ENCODE measurements around the gene SLC25A12. TPM values are rescaled to one million over a fixed set of nuclear protein-coding genes. Genes with fewer than 3 reads are reported as not detected.

SLC25A12 gene
- total and polyA plus RNA-seq, 2 of the 13 experiments (the other 11 are each of a cell fraction or from before 2014, with no cell fraction given): 8.1 to 15.9 TPM

GRCh38 chr2:171807831-171808393, 86.1 kb downstream of the SLC25A12 start (continued):
- TF ChIP-seq ZHX2 (IDR thresholded peaks at IDR 0.05; ENCODE audit: low read depth): no peak
- no peak for TF ChIP-seq ZHX2 (CRISPR knock-in tag; IDR thresholded peaks at IDR 0.05; ENCODE audit: borderline replicate concordance)
- TF ChIP-seq, protein P1, sequence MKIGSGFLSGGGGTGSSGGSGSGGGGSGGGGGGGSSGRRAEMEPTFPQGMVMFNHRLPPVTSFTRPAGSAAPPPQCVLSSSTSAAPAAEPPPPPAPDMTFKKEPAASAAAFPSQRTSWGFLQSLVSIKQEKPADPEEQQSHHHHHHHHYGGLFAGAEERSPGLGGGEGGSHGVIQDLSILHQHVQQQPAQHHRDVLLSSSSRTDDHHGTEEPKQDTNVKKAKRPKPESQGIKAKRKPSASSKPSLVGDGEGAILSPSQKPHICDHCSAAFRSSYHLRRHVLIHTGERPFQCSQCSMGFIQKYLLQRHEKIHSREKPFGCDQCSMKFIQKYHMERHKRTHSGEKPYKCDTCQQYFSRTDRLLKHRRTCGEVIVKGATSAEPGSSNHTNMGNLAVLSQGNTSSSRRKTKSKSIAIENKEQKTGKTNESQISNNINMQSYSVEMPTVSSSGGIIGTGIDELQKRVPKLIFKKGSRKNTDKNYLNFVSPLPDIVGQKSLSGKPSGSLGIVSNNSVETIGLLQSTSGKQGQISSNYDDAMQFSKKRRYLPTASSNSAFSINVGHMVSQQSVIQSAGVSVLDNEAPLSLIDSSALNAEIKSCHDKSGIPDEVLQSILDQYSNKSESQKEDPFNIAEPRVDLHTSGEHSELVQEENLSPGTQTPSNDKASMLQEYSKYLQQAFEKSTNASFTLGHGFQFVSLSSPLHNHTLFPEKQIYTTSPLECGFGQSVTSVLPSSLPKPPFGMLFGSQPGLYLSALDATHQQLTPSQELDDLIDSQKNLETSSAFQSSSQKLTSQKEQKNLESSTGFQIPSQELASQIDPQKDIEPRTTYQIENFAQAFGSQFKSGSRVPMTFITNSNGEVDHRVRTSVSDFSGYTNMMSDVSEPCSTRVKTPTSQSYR (CRISPR knock-in tag; IDR thresholded peaks at IDR 0.05; ENCODE audit: borderline replicate concordance): no peak
- no peak for TF ChIP-seq RFX5 (IDR thresholded peaks at IDR 0.05; ENCODE audit: low read depth, low read length)
- TF ChIP-seq TP53 (CRISPR knock-in tag; conservative IDR thresholded peaks at IDR 0.05): no peak
- TF ChIP-seq POLR2AphosphoS2 (IDR thresholded peaks at IDR 0.05; ENCODE audit: low read depth, low read length): no peak
- peak; percentile 72; the same call in 1 of the 2 replicates for TF ChIP-seq HMG20A (CRISPR knock-in tag; IDR thresholded peaks at IDR 0.05; ENCODE audit: borderline replicate concordance)
- no peak for TF ChIP-seq ZNF207 (IDR thresholded peaks at IDR 0.05; ENCODE audit: borderline replicate concordance)
- no peak for TF ChIP-seq HNRNPLL (IDR thresholded peaks at IDR 0.05; ENCODE audit: low read depth, low read length, poor library complexity, severe bottlenecking)
- TF ChIP-seq TRIM24 (CRISPR knock-in tag; IDR thresholded peaks at IDR 0.05): no peak
- no peak for TF ChIP-seq ZSCAN12 (CRISPR knock-in tag; IDR thresholded peaks at IDR 0.05)
- TF ChIP-seq MTERF4 (CRISPR knock-in tag; IDR thresholded peaks at IDR 0.05): no peak
- TF ChIP-seq ZNF547 (CRISPR knock-in tag; IDR thresholded peaks at IDR 0.05): no peak
